Mesenteric fat pad (tissue), 1 donor: ENCODE data around the gene THAP4. TPM values are rescaled to one million over a fixed set of nuclear protein-coding genes. Genes with fewer than 3 reads are reported as not detected.
"Not testable (repeated sequence)": the region's sequence is repeated elsewhere in the genome, so short reads cannot be mapped to it uniquely, and the experiment has no call there.

ENCODE experiments used
- DNase-seq: peaks from one replicate; pipeline ENCODE4 v3.0.0-alpha.2; 2020; ENCODE audit warnings: low spot score
- total RNA-seq: library from RNA; stranded (reverse); fragmentation: NEBNext Ultra II Directional; extraction: Animal tissue kit (Norgen Biotek cat#: 25700); gene quantifications from one replicate; pipeline ENCODE4 v1.2.1, GENCODE V29; 2021
- donor health status: DM: yes; HTN: yes; CAD: no.

THAP4 gene
- total RNA-seq, 1 donor from 2014 or later: 48.7 TPM

DNA sequence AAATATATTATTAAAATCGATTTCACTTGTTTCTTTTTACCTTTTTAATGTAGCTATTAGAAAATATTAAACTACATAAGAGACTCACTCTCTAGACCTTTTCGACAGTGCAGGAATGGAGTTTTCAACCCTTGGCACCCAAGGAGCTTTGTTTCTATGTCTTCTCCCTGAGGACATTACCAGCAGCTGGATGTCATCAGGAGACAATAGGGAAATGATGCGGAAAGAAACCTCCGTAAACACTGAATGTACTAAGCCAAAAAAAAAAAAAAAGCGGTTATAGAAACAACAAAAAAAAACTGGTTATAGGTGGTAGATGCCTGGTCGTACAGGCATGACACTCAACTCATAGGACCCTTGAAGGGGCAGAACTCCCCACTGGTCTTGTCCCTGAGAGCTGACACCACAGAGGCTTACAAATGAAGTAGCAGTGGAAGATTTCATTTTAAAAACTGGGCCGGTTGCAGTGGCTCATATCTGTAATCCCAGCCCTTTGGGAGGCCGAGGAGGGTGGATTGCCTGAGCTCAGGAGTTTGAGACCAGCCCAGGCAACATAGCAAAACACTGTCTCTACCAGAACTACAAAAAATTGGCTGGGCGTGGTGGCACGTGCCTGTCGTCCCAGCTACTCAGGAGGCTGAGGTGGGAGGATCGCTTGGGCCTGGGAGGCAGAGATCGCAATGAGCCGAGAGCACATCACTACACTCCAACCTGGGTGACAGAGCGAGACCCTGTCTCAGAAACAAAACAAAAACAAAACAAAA is 23.8 kb downstream of the THAP4 start:
- no peak for DNase-seq

DNA sequence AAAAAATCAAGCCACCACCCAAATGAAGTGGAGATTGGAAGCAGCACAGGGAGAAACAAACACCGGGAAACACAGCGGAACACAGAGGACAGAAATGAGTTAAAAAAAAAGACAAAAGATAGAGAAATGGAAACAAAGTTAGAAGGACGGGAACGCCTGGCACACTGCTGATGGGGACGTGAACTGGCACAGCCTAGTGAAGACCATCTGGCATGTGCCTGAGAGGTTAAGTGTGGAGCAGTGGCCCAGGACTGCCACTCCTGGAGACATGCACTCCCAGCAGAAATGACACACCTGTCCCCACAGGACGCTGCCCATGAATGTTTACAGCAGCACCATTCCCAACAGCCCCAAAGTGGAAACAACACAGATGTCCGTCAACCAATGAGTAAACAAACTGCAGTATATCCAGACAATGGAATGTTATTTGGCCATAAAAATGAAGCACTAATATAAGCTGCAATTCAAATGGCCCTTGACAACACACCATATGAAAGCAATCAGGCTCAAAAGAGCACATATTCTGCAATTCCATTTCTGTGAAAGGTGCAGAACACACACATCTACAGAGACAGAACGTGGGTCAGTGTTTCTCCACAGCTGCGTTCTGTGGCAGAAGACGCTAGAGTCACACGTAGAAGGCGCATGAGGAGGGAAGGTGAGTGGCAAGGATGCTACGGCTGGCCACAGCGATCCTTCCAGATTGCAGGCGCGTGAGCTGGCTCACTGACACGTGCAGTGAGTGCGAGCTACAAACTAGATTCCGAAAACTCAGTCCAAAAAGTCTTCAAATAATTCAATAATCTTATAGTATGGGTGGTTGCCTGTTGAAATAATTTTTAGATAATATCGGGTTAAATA is 24.6 kb downstream of the THAP4 start:
- DNase-seq: no peak

DNA sequence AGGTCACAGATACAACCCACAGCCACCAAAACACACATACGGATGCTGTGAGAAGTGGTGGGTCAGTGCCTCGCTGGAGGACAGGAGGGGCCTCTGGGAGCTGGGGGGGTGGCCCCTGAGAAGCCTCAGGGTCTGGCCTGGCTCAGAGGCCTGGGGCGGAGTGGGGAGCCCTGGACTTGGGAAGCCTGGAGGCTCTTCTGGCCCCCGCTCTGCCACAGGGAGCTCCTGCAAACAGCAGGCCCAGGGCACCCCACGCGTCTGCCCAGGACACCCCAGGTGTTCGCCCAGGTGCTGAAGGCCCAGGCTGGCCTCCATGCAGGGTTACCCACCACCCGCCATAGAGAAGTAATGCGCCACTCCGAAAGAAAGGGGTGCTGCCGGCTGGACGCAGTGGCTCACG is 25.9 kb downstream of the THAP4 start:
- no peak for DNase-seq

DNA sequence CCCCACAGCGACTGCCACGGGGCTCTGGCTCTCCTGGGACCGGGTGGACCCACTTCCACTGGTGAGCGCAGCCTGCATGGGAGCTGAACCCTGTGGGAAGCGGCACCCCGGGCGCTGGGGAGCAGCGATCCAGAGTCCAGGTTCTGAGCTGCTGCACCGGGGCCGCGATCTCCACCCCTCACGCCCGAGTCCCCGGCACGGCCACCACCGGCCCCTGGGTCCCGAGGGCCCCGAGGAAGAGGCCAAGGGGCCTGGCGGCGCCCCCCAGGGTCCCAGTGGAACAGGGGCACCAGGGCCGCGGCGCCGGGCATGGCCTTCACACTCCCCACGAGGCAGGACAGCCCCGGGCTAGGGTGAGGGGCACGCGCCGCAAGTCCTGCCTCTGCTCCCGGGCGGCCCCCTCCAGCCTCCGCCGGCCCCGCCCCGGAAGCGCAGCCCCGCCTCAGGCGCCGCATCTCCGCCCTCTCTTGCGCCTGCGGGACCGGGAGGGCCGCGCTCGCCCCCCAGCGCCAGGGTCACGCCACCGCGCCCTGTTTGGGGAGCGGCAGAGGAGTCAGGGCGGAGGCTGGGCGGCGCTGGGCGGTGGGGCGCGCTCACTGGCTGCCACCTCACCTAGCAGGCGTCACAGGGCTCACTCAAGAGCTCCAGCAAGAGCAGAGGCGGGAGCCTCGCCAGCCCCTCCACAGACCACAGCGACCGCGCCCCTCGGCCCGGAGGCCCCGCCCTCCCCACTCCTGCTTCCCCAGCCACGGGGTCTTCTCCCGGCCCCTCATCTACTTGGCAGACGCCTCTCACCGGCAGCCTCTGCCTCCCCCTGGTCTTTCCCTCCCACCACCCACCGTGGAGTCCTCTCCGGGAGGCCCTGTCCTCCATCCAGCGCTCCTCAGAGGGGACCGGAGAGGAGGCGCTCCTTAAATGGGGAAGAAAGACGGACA is 26.8 kb downstream of the THAP4 start:
- DNase-seq: peak; percentile 95

DNA sequence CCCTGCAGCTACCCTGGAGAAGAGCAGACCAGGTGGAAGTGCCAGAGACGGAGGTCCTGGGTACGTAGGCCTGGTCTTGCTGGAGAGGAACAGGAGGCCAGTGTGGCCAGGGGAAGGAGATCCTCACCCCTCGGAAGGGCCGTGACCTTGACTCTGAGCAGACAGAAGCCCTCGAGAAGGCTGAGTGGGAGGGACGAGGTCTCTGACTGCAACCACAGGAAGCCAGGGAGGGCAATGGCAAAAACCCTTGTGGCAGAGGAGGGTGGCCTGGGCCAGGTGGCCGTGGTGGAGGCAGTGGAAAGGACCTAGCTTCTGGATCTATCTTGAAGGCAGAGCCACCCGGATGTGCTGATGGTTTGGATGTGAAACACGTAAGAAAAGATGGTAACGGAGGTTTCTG is 28.1 kb downstream of the THAP4 start:
- no peak for DNase-seq

DNA sequence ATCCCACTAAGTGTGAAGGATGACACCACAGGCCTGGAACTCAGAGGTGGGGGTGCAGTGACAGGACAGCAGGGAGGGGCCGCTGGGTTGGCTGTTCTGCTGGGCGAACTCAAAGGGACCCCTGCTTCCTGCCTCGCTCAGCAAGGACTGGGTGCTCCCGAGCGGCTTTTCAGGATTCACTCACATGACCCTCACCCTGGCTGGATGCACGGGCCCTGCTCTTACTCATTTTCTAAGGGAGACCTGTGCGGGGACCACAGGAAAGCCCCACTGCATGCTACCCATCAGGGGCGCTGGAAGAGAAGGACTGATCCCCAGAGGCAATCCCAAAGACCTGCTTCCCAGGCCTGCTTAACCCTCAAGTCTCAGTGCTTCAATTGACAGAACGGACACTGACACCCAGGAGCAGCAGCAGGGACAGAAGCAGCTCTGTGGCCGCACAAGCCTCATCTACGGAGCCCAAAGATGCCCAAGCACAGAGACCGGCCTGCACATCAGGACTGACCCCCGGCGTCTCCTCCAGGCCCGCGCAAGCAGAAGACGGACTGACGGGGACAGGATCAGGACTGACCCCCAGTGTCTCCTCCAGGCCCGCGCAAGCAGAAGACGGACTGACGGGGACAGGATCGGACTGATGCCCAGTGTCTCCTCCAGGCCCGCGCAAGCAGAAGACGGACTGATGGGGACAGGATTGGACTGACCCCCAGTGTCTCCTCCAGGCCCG is 29.6 kb downstream of the THAP4 start:
- no peak for DNase-seq

DNA sequence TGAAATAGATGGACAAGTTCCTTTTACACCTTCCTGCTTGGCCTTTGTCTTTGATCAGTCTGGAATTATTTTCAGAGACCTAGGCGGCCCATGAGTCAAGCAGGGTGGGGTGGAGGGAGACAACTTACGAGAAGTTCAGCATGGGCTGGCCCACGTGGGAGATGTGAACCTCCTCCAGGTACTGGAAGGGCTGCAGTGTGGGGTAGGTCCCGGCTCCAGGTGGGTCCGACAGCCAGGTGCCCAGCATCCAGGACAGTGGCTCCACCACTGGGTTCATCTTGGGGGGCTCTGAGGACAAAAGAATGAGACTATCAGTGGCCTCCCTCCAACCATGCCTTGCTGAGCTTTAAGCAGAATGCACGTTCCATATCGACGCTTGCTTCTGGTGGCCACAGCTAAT is 30.8 kb downstream of the THAP4 start:
- DNase-seq: no peak

DNA sequence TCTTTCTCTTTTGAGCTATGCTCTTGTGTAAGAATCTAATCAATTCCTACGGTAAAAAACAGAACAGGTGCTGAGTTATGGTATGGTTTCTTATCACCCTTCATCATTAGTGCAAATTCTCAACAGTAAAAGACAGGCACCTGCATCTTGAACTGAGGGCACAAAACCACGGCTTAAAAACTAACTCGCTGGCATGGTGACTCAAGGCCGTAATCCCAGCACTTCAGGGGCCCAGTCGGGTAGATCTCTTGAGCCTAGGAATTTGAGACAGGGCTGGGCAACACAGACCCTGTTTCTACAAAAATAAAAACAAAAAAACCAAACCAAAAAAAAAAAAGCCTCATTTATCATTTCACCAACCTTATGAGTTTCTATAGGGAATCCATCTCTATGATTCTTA is 33.3 kb downstream of the THAP4 start:
- no peak for DNase-seq

DNA sequence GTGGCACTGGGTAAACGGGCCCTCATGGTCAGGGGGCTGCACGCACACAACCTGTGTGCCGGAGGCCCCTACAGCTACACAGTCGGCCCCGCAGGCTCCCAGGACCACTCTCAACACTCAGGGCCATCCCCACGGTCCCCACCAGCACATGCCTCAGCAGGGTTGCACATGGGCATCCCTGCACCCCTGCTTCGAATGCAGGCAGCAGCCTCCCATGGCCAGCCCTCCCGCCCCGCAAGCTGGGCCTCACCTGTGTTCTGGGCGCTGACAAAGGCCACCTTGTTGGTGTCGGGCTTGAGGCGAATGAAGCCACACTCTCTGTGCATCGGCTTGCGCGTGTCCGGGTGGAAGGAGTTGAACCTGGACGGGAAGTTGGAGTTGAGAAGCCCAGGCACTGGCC is 34.2 kb downstream of the THAP4 start:
- no peak for DNase-seq

DNA sequence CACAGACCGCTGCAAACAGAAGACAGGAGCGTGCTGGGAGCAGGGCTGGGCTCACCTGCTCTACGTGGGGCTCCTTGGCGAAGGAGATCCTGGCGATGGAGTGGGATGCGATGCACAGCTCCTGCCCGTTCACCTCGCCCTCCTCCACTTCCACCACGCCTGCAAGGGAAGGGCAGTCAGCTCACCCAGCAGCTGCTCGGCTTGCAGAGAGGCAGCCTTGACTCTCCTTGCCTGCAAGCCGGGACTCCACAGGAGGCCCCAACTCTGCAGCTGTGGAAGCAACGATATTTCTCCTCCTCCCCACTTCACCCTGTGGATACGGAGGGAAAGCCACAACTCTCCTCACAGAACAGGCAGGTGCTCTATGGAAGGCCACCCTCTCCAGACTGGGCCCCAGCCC is 35.1 kb downstream of the THAP4 start:
- DNase-seq: no peak

DNA sequence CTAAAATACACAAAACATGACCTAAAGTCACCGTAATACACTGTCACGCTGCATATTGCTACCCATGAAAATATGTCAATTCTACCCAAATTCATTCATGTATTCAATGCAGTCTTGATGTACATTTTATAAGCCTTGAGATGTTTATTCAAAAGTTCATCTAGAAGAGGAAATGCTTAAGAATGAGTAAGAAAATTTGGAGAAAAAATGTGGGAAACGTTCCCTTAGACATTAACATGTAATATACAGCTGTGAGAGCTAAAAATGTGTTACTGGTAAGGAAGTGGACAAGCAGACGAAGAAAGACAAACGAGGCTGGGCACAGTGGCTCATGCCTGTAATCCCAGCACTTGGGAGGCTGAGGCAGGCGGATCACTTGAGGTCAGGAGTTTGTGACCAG is 37.3 kb downstream of the THAP4 start:
- DNase-seq: no peak

DNA sequence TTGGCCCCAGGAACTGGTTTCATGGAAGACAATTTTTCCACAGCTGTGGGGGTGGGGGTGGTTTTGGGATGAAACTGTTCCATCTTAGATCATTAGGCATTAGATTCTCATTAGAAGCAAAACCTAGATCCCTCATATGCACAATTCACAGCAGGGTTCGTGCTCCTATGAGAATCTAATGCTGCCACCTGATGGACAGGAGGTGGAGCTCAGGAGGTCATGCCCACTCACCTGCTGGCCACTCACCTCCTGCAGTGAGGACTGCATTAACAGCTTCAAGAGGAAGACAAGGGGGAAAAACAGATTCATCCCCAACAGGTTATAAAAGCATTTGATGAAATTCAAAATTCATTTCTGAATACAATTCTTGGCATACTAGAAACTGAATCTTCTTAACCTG is 38.5 kb downstream of the THAP4 start:
- DNase-seq: no peak

DNA sequence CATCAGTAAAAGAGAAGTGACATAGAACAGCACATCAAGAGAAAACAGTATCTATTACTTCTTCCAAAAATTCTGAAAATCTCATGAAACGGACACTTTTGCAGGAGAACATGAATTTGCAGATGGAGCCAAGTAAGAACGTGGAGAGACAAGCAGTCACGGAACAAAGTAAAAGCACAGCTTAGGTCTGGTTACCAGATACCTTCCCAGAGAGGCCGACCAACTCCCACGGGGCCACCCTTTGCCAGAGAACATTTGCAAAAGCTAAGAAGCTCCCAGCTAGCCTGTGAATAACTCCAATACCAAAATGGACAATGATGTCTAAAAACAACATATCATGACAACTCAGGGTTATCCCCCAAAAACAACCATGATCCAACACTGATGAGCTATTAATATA is 38.9 kb downstream of the THAP4 start:
- DNase-seq: no peak

DNA sequence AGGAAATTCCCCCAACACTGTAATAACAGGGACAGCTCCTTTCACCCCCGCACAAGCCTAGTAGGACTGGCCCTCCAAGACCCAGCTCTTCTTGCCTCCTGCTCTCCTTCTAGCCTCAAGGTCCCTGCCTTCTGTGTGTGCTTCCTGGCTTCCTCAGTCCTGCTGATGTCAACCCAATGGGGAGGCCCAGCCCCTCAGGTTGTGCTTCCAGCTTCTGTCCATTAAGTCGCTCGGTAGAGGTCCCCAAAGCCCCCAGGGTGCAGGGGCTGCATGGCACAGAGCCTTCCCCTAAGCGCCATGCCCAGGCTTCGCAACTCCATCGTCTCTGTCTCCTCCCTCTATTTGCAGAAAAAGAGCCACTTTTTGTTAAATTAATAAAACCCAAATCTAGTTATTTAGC is 39.4 kb downstream of the THAP4 start:
- DNase-seq: no peak

DNA sequence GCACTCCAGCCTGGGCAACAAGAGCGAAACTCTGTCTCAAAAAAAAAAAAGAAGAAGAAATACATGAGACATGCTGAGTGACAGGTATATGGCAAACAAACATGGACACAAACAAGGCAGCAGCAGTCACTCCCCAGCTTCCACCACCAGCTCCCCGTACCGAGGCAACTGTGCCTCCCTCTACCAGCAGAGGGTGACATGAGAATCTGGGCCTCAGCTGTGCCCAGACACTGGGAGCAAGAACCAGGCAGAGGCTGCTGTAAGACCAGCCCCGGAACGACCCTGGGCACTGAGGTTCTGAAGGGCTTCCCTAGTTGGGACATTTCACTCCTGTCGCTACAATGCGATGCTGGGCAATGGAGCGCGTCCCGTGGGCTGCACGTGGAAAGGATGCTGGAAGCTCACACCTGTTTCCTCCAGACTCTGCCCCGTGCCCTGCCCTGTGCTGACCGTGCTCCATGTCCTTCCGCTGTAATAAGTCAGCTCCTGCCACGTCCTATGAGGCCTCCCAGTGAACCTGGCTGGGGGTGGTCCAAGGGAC is 41.3 kb downstream of the THAP4 start:
- DNase-seq: no peak

DNA sequence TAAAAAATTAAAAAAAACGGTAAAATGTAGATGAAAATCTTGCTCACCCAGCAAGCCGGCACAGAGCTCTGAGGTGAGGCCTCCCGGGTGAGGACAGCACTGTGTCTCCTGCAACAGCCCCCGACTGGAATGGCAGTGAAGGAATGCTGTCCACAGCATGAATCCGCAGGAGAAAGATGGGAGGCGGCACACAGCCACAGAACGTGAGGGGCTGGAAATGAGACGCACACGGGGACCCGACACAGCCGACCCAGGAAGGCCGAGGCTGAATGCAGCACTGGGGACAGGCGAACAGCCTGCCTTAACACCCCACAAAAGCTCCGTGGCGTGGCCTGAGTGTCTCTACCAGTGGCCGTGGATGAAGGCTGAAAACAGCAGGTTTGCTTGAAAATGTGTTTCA is 43.7 kb downstream of the THAP4 start:
- DNase-seq: no peak

DNA sequence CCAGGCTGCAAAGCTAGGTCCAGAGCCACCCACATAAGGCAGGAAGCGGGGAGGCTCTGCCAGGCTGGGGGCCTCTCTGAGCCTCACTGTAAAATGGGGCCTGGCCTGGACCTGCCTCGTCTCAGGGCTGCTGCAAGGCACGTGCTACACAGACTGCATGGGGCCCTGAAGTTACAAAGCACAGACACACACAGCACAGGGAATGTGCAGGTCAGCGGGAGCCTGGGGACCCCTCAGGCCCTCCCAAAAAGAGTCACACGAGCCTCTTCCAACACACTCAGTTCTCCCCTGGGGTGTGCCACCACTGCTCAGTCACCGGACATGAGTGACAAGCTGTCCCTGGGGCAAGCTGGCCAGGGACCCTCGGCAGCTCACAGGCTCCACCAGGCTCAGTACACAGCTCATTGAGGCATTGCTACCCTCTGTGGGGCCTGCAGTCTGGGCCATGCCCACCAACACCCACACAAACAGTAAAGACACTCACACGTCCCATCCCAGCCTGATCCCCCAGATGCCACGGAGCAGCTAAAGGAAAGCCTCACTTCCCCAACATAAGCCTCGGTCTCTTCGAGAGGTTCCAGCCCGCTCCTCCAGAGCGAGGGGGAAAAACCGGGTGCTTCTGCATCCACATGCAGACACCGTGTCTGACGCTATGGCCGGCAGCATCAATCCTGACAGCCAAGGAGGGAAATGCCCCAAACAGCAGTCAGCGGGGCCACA is 44.7 kb downstream of the THAP4 start:
- no peak for DNase-seq

DNA sequence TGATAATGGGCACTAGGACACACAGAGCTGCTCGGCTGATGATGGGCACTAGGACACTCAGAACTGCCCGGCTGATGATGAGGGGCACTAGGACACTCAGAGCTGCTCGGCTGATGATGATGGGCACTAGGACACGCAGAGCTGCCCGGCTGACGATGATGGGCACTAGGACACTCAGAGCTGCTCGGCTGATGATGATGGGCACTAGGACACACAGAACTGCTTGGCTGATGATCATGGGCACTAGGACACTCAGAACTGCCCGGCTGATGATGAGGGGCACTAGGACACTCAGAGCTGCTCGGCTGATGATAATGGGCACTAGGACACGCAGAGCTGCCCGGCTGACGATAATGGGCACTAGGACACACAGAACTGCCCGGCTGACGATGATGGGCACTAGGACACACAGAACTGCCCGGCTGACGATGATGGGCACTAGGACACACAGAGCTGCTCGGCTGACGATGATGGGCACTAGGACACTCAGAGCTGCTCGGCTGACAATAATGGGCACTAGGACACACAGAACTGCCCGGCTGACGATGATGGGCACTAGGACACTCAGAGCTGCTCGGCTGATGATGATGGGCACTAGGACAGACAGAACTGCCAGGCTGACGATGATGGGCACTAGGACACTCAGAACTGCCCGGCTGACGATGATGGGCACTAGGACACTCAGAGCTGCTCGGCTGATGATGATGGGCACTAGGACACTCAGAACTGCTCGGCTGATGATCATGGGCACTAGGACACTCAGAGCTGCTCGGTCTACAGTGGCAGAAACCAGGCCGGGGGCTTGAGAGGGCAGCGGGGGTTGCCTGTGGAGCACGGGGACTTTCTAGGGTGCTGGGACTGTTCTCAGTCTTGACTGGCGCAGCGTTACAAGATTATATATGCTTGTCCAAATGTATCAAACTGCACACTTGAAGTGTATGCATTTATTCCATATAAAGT is 46.2 kb downstream of the THAP4 start:
- not testable (repeated sequence) for DNase-seq

DNA sequence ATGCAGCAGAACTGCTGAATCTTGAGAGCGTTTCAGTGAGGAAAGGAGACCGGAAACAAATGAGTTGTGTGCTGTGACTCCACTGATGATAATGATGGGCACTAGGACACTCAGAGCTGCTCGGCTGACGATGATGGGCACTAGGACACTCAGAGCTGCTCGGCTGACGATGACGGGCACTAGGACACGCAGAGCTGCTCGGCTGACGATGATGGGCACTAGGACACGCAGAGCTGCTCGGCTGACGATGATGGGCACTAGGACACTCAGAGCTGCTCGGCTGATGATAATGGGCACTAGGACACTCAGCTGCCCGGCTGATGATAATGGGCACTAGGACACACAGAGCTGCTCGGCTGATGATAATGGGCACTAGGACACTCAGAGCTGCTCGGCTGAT is 47.1 kb downstream of the THAP4 start:
- DNase-seq: not testable (repeated sequence)
